ENCODE results near the gene PLOD2.

PLOD2 gene

DNA sequence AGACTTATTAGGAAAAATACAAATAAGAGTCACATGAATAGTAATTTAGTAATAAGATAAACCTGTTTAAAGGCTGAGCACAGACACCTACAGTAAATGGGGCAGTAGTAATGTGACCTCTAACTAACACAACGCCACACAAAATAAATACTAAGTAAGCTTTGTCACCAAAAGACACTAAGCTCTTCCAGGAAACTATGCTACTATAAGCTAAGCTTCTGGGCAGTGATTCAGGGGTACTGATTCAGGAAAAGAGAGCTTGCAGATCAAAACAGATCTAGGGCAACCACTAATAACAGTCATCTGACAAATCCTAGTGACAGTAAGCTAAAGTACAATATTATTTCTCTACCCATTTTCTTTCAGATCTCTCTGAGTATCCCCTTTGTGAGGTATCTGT is 68.8 kb downstream of the PLOD2 start:
- no peak for DNase-seq

GRCh38 chr3:146091397-146091796 is 69.6 kb downstream of the PLOD2 start:
- no peak for DNase-seq

DNA sequence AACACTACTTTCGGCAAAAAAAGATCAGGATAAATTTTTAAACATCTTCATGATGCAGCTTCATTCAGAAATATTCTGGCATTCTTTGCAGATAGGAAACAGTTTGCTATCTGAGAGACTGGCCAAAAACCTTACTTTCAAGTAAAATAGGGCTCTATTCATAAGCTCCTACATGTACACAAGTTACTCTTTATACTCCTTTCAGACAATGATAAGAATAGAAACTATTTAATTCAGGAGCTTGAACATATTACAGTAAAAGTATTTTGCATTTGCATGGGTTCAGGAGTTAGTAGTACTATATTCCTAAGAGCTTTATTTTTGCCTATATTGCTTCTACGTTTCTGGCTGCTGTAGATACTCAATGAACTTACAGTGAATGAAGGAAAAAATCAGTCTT is 70.5 kb downstream of the PLOD2 start:
- DNase-seq = no peak

- DNase-seq = no peak
Measured at GRCh38 chr3:146088840-146089239, 72.1 kb downstream of the PLOD2 start.

GRCh38 chr3:146087116-146087515 is 73.9 kb downstream of the PLOD2 start:
- DNase-seq = no peak

DNA sequence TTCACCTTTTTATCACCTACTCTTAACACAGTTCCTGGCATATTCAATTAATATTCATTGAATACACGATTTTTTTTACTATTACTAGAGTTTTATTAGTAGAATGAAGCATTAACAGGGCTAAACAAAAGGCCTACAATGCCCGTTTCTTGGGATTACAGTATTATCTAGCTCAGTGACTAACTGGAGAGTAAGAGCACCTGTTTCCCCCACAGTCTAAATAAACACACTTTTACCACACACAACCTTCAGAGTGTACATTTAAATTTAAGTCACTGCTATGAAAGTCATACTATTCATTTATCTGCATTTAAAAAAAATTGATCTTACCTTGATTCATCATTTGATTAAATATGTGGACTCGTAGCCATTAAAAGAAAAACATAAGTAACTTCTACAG is 74.8 kb downstream of the PLOD2 start:
- DNase-seq = no peak

- DNase-seq = no peak
Measured at GRCh38 chr3:146085678-146086077, 75.3 kb downstream of the PLOD2 start.

DNA sequence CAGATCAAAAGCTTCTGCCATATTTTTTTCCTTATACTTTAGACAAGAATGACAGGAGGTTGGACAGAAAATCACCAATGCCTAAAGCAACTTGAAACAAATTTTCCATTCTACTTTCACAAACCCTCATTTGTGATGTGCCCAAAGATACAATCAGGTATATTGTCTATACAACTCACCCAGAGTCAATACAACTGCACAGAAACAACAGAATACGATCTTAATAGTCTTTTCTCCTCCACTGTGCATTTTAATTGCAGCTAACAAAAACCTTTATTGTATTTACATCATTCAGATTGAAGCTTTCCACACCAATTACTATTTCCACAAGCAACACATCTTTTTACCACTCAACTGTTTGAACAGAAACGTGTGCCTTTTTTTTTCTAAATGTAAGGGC is 80.4 kb downstream of the PLOD2 start:
- DNase-seq = no peak

DNA sequence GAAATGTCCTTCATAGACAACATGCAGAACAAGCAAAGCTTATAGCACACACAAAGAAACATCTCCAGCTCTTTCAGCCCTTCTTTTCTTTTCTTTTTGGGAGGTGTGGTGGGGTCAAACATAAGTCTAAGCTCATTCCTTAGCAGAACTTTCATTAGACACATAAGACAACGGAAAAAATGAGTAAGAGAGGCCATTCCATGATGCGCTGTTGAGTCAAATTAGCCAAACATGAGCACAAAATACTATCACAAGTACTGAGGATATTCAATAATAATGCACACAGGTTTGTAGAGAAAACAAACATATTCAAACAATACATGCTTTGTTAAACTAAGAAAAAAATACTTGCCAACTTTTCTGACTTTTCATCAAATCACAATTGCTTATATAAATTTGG is 83.0 kb downstream of the PLOD2 start:
- DNase-seq = no peak

GRCh38 chr3:146077181-146077580 is 83.8 kb downstream of the PLOD2 start:
- no peak for DNase-seq

GRCh38 chr3:146072824-146073223 is 88.2 kb downstream of the PLOD2 start:
- no peak for DNase-seq

DNA sequence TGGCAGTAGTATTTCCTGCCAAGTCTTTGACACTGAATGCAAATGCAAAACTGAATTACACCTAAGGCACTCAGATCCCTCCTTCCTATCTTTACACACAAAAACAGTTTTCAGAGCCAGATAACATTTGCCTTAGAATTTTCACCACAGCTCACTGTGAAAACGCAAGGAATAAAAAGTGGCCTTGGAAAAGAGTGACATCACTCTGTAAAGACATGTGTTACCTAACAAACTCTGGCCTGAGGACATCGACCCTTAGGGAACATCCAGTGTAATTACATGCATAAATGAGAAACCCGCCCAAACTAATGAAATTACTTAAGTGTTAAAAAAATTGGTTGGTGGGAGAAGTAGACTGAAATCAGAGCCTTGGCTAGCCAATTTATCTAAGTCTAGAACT is 88.9 kb downstream of the PLOD2 start:
- DNase-seq = no peak

GRCh38 chr3:146071632-146072031 is 89.4 kb downstream of the PLOD2 start:
- DNase-seq = no peak

- no peak for DNase-seq
Measured at GRCh38 chr3:146067048-146067447, 93.9 kb downstream of the PLOD2 start.

DNA sequence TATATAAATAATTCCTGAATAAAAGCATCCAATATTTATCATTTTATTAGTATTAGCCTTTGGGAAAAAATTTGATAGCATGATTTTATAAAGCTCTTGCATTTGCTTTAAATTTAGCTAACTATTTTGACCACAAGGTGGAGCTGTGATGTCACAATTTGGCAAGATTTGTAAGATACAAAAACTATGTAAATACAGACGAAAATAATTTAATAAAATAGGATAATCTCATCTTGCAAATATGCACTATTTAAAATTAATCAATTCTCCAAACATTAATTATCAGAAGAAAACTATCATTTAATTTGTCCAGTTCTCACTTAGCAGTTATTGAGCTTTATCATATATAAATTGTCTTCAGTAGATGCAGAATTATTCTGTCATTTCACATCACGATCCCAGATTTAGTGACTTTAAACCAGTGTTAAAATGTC is 95.4 kb downstream of the PLOD2 start:
- peak in 1 of 6 experiments; percentile 8 for DNase-seq

DNA sequence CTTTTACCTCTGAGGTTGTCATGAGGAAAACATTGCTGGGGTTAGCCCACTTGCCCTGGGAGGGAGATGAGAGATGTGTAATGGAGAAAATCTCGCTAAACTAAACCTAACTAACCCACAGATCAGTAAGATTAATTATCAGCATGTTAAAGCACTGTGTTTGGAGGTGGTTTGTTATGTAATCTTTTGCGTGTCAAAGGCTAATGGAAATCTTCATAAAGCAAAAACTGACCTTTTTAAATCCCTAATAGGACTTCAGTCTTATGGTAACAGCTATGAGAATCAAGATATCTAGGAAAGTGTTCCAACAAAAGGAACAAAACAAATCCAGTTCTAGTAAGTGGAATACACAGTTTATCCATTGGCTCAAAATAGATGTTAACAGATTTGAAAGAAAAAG is 102.7 kb downstream of the PLOD2 start:
- DNase-seq = no peak

DNA sequence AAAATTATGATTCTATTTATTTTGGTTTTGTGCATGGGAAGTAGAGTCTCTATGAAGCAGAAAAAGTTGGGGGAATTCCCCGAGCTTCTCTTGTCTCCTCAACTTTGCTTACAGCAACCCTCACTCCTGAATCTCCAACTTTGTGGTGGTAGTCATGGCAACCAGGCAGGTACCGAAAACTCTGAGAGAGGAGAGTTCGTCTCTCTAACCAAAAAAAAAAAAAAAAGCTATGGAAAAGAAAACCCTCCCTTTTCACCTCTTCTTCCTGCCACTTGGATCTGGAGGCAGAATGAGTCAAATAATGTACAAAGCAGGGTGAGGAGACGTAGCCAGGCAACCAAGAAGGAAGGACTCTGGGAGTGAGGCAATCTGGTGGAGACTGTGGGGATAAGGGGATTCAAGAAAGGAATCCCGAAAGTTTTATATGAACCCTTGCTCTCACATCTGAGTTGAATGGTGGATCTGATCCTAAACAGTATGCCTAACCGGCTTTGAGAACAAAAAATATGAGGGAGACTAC is 108.1 kb downstream of the PLOD2 start:
- no peak for DNase-seq

- no peak for DNase-seq
Measured at GRCh38 chr3:146052056-146052790, 108.8 kb downstream of the PLOD2 start.

DNA sequence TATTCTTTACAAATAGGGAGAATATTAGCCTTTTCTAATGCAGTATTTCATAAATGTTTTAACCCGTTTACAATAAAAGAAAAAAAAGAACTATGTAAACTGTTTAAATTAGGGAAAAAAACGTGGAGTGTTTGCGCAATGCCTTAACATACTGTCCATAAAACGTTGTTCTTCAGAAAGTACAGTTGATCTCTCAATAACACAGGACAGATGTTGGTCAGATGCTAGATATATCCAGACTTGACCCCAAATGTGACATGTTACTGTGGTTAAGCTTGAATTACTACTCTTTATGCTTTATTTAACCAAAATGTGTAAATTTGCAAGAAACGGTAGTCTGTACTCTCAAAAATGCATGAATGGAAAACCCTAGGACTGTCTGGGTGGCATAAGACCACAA is 110.3 kb downstream of the PLOD2 start:
- DNase-seq = no peak

GRCh38 chr3:146047485-146047884 is 113.5 kb downstream of the PLOD2 start:
- DNase-seq = no peak

GRCh38 chr3:146044046-146044445 is 116.9 kb downstream of the PLOD2 start:
- no peak for DNase-seq

DNA sequence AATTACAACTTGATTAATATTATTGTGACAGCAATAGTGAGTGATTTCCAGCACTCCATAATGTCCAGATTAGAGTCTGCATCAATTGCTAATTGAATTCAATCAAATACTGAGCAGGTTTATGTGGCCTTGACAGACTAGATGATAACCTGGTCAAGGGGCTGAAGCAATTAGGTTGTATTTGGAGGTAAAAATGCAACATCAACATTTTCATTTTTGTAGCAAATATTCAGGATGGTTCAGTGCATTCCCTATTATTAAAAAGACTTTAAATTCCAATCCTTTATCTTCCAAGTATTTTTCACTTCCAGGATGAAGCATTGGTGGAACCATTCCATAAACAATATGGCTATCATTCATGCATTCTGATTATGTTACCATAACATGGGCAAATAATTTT is 120.4 kb downstream of the PLOD2 start:
- no peak for DNase-seq

DNA sequence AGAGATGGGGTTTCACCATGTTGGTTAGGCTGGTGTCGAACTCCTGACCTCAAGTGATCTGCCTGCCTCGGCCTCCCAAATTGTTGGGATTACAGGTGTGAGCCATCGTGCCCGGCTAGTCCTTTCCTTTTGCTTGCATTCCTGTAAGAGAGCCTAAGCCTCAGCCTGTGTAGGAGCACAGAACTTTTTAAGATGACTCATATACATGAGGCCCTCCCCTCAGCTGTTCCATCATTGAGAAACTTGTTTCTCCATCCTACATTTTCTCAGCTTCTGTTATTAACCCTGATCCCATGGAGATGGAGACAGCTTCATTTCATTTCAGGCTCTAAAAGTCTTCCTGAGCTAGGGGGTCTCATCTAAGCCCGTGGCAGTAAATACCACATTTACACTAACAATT is 123.3 kb downstream of the PLOD2 start:
- DNase-seq = no peak

GRCh38 chr3:146036281-146036680 is 124.7 kb downstream of the PLOD2 start:
- no peak for DNase-seq

DNA sequence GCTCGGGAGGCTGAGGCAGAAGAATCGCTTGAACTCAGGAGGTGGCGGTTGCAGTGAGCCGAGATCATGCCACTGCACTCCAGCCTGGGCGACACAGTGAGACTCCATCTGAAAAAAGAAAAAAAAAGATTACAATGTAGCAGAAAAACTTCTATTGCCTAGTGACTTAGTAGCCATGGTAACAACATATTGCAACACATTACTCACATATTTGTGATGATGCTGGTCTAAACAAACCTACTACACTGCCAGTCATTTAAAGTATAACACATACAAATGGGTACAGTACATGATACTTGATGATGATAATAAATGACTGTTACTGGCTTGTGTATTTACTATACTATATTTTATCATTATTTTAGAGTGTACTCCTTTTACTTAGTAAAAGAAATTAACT is 125.6 kb downstream of the PLOD2 start:
- no peak for DNase-seq
